DOHH2 (cell line): ENCODE results near the gene PIAS1.

Source experiments
- H3F3A ChIP-seq: fragments of 200-600 bp; sonication (generic), shearing (Covaris generic); 2 replicates; pipeline ENCODE4 v1.6.0; 2016; ENCODE audit warnings: antibody characterized with exemption, mild to moderate bottlenecking; ENCODE audit not compliant: control insufficient read depth, insufficient read depth
- H3K27ac ChIP-seq: fragments of 200-600 bp; sonication (generic); 2 replicates; pipeline ENCODE4 v1.5.1; 2014; ENCODE audit warnings: low read depth, mild to moderate bottlenecking, low read length, moderate library complexity
- H3K27me3 ChIP-seq: fragments of 200-600 bp; sonication (generic); 2 replicates; pipeline ENCODE4 v1.6.1; 2014; ENCODE audit warnings: mild to moderate bottlenecking, low read length, mixed read lengths; ENCODE audit not compliant: control insufficient read depth
- H3K36me3 ChIP-seq: fragments of 200-600 bp; sonication (generic); 2 replicates; pipeline ENCODE4 v1.6.1; 2014; ENCODE audit warnings: mild to moderate bottlenecking, low read length, moderate library complexity, mixed read lengths; ENCODE audit not compliant: control insufficient read depth
- H3K4me1 ChIP-seq: fragments of 200-600 bp; sonication (generic); 2 replicates; pipeline ENCODE4 v1.6.1; 2014; ENCODE audit warnings: mild to moderate bottlenecking, low read length, mixed read lengths; ENCODE audit not compliant: control insufficient read depth
- H3K4me2 ChIP-seq: fragments of 200-600 bp; sonication (generic); 2 replicates; pipeline ENCODE4 v1.6.0; 2014; ENCODE audit warnings: mild to moderate bottlenecking, low read length, moderate library complexity
- H3K4me3 ChIP-seq: fragments of 200-600 bp; sonication (generic); 2 replicates; pipeline ENCODE4 v1.5.1; 2014; ENCODE audit warnings: mild to moderate bottlenecking, low read length, mixed read lengths
- H3K79me2 ChIP-seq: fragments of 200-600 bp; sonication (generic); 2 replicates; pipeline ENCODE4 v1.6.1; 2014; ENCODE audit warnings: mild to moderate bottlenecking, low read length, mixed read lengths; ENCODE audit not compliant: control insufficient read depth
- H3K9me2 ChIP-seq: fragments of 200-600 bp; sonication (generic); replicated peaks from 2 replicates; pipeline ENCODE4 v1.6.1; 2014; ENCODE audit warnings: mild to moderate bottlenecking, low read length, mixed read lengths; ENCODE audit not compliant: control insufficient read depth
- H3K9me3 ChIP-seq: fragments of 200-600 bp; sonication (generic); 2 replicates; pipeline ENCODE4 v1.6.1; 2014; ENCODE audit warnings: antibody characterized with exemption, low read length, mixed read lengths; ENCODE audit not compliant: control insufficient read depth, insufficient read depth
- H4K20me1 ChIP-seq: fragments of 200-600 bp; sonication (generic); 2 replicates; pipeline ENCODE4 v1.6.0; 2014; ENCODE audit warnings: low read depth, mild to moderate bottlenecking, antibody characterized with exemption, low read length, moderate library complexity; ENCODE audit not compliant: control insufficient read depth, insufficient read depth
- EZH2phosphoT487 ChIP-seq: fragments of 200-600 bp; sonication (generic); IDR thresholded peaks from 2 replicates; pipeline ENCODE4 v1.6.1; 2017; ENCODE audit warnings: borderline replicate concordance, mild to moderate bottlenecking, antibody characterized with exemption, low read length, moderate library complexity, mixed read lengths
- TF ChIP-seq, protein P1 (sequence below): fragments of 200-600 bp; sonication (generic); IDR thresholded peaks from one replicate; pipeline ENCODE4 v1.5.1; 2014; ENCODE audit warnings: antibody characterized with exemption, mild to moderate bottlenecking, low read depth, low read length; ENCODE audit not compliant: poor library complexity, severe bottlenecking

PIAS1 gene

DNA sequence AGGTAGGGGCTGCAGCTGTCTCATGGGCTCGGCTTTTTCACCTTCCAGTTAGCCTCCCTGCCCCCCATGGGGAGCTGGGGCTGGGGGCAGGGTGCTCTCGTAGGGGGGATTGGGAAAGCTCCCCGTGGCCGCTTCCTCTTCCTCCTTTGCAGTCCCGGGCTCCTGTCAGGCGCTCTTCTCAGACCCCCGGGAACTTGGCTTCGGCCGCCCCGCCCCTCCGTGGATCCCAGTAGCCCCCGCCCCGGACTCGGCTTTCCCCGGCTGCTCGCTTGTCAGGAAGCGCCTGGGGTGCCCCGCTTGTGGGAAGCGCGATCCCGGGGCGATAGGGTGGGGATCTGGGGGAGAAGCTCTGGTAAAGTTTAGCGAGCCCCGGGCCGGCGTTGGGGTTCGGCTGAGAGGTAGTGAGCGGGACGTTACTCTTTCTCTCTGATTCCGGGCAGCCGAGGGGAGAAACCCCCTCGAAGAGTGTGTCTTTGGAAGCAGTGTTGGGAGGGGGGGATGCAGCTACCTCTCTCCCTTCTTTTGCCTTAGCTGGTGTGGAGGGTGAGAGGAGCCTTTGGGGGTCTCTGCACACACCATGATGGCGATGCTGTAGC, 611 bp downstream of the PIAS1 start:
- no peaks in the 10 kb centered on the region for H3K9me2 ChIP-seq
- H3F3A ChIP-seq, result 0 out of 2 replicates have a peak, but pooled peaks cover 3% of the 10 kb centered on the region
- peaks cover 33% of the 10 kb centered on the region for H3K4me1 ChIP-seq
- H3K4me2 ChIP-seq, result peak overlapping the region; percentile 90
- H3K9me3 ChIP-seq, result no peaks in the 10 kb centered on the region
- no peaks in the 10 kb centered on the region for H3K27me3 ChIP-seq
- peaks cover 26% of the 10 kb centered on the region for H4K20me1 ChIP-seq
- peak overlapping the region; percentile 74 for H3K27ac ChIP-seq
- H3K36me3 ChIP-seq, result peaks cover 27% of the 10 kb centered on the region
- TF ChIP-seq EZH2phosphoT487, result no peak
- TF ChIP-seq, protein P1, sequence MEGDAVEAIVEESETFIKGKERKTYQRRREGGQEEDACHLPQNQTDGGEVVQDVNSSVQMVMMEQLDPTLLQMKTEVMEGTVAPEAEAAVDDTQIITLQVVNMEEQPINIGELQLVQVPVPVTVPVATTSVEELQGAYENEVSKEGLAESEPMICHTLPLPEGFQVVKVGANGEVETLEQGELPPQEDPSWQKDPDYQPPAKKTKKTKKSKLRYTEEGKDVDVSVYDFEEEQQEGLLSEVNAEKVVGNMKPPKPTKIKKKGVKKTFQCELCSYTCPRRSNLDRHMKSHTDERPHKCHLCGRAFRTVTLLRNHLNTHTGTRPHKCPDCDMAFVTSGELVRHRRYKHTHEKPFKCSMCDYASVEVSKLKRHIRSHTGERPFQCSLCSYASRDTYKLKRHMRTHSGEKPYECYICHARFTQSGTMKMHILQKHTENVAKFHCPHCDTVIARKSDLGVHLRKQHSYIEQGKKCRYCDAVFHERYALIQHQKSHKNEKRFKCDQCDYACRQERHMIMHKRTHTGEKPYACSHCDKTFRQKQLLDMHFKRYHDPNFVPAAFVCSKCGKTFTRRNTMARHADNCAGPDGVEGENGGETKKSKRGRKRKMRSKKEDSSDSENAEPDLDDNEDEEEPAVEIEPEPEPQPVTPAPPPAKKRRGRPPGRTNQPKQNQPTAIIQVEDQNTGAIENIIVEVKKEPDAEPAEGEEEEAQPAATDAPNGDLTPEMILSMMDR, result no peak
- H3K4me3 ChIP-seq, result peak overlapping the region; percentile 93
- H3K79me2 ChIP-seq, result peaks cover 55% of the 10 kb centered on the region

DNA sequence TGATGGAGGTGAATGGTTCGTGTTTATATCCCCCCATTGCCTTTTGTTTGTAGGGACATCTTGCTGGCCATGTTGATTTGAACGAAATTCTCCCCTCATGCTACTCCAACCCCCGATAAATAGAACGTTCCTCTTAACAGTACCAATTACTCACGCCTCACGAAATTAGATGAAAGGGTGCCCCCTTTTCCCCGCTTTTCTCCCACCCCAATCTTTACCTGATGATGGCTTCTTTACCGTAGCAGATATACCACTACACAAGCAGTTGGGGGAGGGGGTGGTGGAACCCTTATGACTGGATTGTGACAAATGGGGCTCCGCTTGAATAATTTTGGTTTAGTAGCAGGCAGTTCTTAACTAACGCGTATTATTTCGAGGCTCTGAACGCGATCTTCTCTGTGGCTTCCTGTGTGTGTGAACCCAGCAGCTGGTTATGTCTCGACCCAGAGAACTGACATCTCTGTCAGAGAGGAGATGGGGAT, 1.1 kb downstream of the PIAS1 start:
- Histone ChIP-seq H3F3A (0 out of 2 replicates have a peak, but pooled peaks cover 3% of the 10 kb centered on the region), H3K4me2 (peak overlapping the region; percentile 90), H3K4me1 (peaks cover 33% of the 10 kb centered on the region), H3K79me2 (peaks cover 61% of the 10 kb centered on the region), H3K36me3 (peaks cover 29% of the 10 kb centered on the region), H4K20me1 (peaks cover 26% of the 10 kb centered on the region), H3K27me3 (no peaks in the 10 kb centered on the region), H3K4me3 (peak overlapping the region; percentile 93), H3K27ac (peak overlapping the region; percentile 74), H3K9me2 (no peaks in the 10 kb centered on the region), H3K9me3 (no peaks in the 10 kb centered on the region)
- no peak for TF ChIP-seq EZH2phosphoT487
- TF ChIP-seq, protein P1, result no peak

DNA sequence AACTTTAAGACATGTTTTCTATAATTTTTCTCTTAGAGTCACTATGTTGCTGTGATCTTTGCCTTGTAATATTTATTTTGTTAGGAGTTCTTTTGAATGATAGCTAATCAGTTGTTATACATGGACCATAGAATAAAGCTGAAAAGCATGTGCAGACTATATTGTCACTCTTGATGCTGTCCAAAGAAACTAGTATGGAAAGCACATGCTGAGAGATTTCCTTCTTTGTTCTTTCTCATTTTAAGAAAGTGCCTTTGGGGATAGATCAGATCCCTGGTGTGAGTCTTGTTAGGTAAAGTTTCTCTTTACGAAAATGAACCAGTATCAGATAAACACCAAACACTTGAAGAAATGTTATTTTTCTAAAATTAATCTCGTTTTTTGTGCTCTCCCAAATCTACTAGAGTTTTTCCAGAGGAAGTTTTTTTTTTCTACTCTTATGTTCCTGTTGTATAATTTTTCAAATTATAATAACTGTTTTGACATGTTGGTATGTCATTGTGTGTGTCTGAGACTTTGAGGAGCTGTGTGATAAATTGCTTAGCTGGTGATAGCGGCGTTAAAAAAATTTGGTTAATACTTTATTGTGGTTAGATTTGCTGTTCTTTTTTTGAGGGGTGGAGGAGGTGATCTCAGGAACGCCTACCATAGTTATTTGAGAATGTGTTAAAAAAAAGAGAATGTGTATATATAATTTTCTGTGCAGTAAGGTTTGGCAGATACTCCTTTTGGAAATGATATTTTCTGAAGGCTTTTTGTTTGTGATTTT, 2.2 kb downstream of the PIAS1 start:
- Histone ChIP-seq H3K27ac (no peak overlapping the region), H3K36me3 (peaks cover 34% of the 10 kb centered on the region), H4K20me1 (peaks cover 32% of the 10 kb centered on the region)

More for the DNA sequence above, 2.2 kb downstream of the PIAS1 start:
- Histone ChIP-seq H3K4me2 (peak overlapping the region; percentile 90), H3K9me2 (no peaks in the 10 kb centered on the region), H3K79me2 (peaks cover 71% of the 10 kb centered on the region), H3F3A (0 out of 2 replicates have a peak, but pooled peaks cover 3% of the 10 kb centered on the region), H3K27me3 (no peaks in the 10 kb centered on the region), H3K4me3 (peak overlapping the region; percentile 93), H3K9me3 (no peaks in the 10 kb centered on the region), H3K4me1 (peaks cover 29% of the 10 kb centered on the region)
- TF ChIP-seq, protein P1, result no peak
- no peak for TF ChIP-seq EZH2phosphoT487
